ENCODE results near the gene PLEKHA7.
A peak's percentile ranks its signal among the peaks of the same experiment; 100 is the strongest.

The PLEKHA7 gene

GRCh38 chr11:16833026-16833425 is 181.2 kb downstream of the PLEKHA7 start:
- DNase-seq: no peak

- no peak for DNase-seq
Measured at GRCh38 chr11:16832193-16832539, 182.0 kb downstream of the PLEKHA7 start.

- no peak for DNase-seq
Measured at GRCh38 chr11:16831316-16832192, 182.7 kb downstream of the PLEKHA7 start.

- no peak for DNase-seq
Measured at GRCh38 chr11:16827139-16827538, 187.1 kb downstream of the PLEKHA7 start.

DNA sequence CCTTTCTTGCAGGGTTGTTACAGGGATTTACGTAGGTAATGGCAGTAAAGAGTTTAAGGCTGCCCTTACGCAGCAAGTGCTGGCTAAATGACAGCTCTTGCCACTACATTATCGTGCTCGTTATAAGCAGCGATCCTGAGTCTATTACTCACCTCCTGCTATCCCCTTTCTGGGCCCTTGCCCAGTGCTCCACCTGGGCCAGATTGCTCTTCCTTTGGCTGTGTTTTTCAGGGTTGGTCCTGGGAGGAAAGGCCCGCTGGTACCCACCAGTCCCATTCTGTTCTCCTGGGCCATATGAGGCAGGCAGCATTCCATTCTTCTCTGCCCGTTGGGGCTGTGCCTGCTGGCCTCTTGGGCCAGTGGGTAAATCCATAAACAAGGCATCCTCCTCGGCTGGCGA is 188.2 kb downstream of the PLEKHA7 start:
- no peak for DNase-seq

DNA sequence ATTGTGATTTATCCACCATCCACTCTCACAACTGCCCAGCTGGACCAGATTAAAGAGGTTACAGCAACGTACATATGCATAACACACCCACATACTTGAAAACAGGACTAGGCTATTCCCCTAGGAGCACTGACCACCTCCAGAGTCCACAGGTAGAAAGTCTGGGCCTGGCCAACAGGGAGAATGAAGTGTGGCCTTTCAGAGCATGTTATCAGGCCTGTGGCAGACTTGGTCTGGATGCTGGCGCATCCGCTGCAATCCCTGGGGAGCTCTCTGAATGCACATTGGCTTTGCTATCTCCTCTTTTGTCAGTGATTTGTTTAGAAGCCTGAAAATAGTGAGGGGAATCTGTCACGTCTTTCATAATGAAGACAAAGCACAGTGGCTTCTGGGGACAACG is 189.1 kb downstream of the PLEKHA7 start:
- DNase-seq: no peak

DNA sequence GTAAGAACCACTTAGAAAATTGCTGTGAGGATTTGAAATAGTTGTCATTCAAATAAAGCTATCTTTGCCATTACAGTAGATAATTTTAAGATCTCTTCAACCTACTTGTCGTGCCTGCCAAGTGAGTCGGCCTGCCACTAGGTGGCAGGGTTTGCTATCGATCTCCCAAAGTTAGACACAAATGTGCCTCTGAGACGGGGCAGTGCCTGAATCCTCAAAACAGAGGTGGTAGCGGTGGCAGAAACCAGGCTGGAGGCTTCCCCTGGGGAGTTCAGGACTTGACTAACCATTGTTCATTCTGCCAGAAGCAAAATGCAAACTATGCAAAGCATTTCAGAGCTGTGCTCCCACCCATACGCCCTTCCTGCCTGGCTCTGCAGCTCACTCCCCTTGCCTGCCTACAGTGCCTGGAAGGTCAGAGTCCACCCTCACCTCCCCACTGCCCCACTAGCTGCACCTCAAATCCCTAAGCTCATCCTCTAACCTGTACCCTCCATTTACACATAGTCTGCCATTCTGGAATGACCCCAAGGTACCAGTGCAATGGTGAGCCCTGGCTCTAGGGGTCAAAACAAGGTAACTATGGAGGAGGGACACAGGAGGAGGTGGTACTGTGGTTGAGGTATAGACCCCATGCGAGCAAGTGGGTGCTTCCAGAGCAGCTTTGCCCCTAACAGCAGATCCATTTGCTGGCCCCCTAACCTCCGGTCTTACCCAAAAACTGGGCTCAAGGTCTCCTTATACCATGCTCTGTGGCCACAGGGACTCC is 193.7 kb downstream of the PLEKHA7 start:
- peak; percentile 51 for DNase-seq

DNA sequence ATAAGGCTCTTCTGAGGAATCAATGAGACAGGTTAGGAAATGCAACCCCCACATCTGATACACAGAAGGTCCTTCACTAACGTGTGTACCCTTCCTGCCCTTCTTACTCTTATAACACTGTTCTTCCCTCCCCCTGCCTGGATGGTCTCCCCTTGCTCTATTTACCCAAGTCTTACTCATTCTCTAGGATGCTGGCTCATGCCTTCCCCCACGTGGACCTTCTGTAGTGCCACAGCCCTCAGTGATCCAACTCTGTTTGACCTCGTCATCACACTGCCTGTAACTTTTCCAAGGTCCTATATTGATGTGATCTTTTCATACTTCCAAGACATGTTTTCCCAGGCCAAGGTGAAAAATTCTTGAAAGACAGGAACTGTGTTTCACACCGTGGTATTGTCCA is 195.9 kb downstream of the PLEKHA7 start:
- DNase-seq: no peak

DNA sequence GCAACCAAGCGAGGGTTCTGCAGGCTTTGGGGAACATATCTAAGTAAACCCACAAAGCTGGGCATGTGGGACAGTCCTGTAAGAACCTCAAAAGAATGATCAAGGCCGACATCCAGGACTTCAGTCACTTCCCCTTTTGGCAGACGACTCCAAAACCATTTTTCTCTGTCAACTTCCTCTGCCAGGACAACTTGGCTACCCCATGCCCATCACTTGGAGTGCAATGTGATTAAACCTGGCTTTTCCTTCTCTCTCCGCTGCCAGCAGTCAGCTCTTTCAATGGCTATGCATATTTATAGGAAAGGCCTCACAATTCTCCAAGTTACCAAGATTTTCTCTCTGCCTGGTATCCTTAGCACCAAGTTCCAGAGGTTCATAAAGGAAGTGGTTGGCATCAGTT is 196.9 kb downstream of the PLEKHA7 start:
- DNase-seq: no peak

DNA sequence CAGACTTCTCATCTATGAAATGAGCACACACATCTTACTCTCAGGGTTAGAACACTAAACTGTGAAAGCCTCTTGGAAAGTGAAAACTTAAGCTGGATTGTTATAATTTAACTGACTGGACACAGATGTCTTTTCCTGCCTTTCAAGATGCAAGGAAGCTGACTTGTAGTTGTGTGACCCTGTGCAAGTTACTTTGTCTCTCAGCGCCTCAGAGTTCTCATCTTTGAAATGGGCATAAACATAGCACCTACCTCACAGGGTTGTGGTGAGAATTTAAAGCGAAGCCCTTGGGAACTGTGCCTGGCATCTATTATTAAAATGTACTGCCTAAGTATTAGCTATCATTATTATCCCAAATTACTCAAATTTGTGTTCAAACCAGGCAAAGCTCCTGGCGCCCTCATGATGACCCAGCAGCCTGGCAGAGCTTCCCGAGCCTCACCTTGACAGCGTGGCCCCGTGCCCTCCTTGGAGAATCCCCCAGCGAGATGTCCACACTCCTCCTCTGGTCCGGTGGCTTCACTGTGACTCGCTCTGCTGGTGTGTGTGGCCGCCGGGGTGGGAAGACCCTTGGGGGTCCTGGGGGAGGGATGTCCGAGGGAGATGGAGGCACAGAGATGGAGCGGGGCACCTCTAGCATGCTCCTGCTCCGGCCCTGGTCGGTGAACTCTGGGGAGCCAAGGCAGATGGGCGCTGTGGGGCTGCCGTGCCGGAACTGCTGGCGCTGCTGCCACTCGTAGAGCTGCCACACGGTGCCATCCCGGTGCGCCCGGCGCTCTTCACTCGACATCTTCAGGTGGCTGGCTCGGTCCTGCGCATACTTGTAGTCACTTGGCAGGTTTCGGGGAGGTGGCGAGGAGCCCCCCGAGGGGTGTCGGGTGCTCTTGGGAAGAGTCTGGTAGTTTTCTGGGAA is 197.6 kb downstream of the PLEKHA7 start:
- no peak for DNase-seq

DNA sequence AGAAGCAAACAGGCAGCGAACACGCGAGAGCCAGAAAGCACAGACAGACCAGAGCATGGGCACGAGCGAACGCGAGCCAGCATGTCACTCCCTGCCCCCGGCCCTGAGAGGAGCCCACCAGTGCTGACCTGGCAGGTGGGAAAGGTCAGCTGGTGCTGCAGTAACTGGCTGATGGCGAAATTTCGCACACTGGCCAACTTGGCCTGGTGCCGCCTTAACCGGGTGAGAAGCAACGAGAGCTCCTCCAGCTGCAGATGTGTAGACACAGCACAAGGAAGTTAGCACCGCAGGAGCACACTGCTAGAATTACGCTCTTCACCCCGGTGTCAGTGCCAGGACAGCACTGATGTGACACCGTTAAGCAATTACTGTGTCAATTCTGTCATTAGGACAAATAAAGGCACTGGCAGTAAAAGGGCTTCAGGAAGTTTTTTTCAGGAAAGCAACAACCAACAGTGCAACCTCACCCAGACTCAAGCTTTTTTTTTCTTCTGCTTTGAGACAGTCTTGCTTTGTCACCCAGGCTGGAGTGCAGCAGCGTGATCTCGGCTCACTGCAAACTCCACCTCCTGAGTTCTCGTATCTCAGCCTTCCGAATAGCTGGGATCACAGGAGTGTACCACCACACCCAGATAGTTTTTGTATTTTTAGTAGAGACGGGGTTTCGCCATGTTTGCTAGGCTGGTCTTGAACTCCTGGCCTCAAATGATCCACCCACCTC is 199.0 kb downstream of the PLEKHA7 start:
- no peak for DNase-seq

GRCh38 chr11:16814410-16815046 is 199.7 kb downstream of the PLEKHA7 start:
- no peak for DNase-seq

DNA sequence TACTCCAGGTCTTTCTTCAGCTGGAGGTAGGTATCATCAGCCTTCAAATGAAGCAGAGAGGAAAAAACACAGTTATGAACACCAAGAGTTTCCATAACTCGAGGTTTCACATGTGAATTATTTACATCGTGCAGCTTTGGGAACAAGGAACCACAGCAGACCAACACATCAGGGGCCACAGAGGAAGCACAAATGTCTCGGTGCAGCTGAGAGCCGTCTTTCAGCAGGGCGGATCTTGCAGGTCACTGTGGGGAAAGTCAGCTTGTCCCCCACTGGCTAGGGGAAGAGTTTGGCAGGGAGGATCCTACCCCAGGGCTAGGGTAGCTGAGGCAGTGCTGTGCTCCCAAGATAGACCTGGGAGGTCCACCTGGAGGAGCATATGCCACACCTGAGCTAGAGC is 201.1 kb downstream of the PLEKHA7 start:
- no peak for DNase-seq

GRCh38 chr11:16812274-16812673 is 201.9 kb downstream of the PLEKHA7 start:
- DNase-seq: no peak

DNA sequence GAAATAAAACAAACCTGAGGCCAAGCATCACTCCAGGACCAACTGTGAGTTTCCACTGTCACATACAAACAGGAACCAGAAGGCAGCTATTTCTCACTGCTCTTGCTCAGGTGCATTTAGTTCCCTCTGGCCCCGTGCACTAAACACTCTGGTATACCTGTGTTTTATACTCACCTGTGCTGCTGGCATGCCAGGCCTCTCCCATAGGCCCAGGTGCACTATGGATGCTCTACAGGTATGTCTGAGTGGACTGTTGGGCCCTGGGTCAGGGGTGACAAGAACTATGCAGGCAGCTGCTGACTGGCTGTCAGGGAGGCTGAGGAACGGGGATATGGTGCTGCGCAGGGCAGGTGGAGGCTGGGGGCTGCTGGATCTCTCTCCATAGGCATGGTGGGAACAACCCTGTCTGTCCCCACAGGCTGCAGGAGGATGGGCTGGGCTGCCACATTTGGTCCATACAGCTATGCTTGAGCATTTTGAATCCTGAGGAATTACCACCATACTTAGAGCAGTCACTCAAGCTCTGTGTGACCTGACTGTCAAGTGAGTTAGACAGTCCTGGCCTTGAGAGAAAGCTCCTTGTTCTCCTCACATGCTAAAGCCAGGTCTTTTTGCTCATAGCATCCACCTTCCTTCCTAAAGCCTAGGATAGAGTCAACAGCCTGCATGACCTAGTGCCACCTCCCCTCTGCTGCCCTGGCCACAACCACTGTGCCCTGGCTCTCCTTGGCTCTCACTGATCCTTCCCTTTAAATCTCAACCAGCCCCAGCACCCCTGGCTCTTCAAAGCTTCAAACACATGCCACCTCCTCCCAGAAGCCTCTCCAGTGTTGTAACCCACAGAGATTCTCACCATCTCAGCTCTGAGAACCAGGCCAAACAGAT is 202.8 kb downstream of the PLEKHA7 start:
- no peak for DNase-seq

- DNase-seq: no peak
Measured at GRCh38 chr11:16809886-16810668, 204.1 kb downstream of the PLEKHA7 start.

DNA sequence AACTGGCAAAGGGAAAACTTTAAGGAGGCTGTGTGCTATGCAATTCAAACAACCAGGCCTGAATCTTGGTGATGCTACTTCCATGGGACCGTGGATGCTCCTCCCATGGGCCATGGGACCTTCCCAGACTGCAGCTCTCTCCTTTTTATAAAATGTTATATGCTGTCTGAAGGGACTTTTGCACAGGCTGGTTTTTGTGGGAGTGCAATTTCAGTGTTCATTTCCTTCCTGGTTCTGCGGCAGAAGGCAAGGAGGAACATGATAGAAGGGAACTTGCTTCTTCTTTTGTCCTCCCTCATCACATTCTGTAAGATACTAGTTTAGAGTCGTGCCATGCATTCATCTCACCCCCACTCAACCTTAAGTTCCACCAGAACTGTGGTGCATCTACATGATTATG is 206.9 kb downstream of the PLEKHA7 start:
- peak; percentile 8 for DNase-seq

GRCh38 chr11:16806791-16807190 is 207.4 kb downstream of the PLEKHA7 start:
- no peak for DNase-seq

DNA sequence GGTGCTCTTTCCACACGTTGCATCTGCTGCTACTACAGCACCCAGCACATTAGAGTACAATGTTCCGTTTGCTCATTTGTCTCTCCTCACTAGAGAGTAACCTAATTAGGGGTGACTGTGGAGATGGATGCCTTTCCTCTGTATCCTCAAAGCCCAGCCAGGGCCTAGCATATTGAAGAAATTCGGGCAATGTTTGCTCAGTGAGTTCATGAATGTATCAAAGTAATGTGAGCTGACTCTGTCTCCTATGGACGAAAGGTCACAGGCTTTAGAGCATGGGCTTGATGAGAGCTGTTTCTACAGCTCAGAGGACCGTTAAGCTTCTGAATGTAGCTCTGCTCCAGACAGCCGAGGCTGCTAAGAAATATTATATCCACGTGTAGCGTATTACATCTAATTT is 208.3 kb downstream of the PLEKHA7 start:
- DNase-seq: no peak

All from CD4-positive, alpha-beta T cell treated with Interleukin-4 for 4 hours (primary cell).